Measurements from ENCODE around the gene MRPL55.
A peak's percentile ranks its signal among the peaks of the same experiment; 100 is the strongest.

MRPL55 gene

GRCh38 chr1:228106800-228107054 lies 2.4 kb downstream of the MRPL55 start:
- DNase-seq (ENCODE audit: low read depth), result no peak
- TF ChIP-seq CTCF (IDR thresholded peaks at IDR 0.05; ENCODE audit: insufficient read depth, low read depth, low read length, missing control alignments), result no peak
- H3K4me3 ChIP-seq (ENCODE audit: low read depth, low read length), result no peak overlapping the region

GRCh38 chr1:228105996-228106799 lies 2.9 kb downstream of the MRPL55 start:
- TF ChIP-seq CTCF (IDR thresholded peaks at IDR 0.05; ENCODE audit: insufficient read depth, low read depth, low read length, missing control alignments), result no peak
- H3K4me3 ChIP-seq (ENCODE audit: low read depth, low read length), result no peak overlapping the region
- DNase-seq (ENCODE audit: low read depth), result no peak

- TF ChIP-seq CTCF (IDR thresholded peaks at IDR 0.05; ENCODE audit: insufficient read depth, low read depth, low read length, missing control alignments), result no peak
- no peak for DNase-seq (ENCODE audit: low read depth)
These were observed 3.7 kb downstream of the MRPL55 start for GRCh38 chr1:228105270-228105995.

GRCh38 chr1:228104526-228105269 lies 4.4 kb downstream of the MRPL55 start:
- no peak overlapping the region; the same call in 1 of the 2 replicates for H3K4me3 ChIP-seq (ENCODE audit: low read depth, low read length)
- no peak for DNase-seq (ENCODE audit: low read depth)
- no peak for TF ChIP-seq CTCF (IDR thresholded peaks at IDR 0.05; ENCODE audit: insufficient read depth, low read depth, low read length, missing control alignments)

More at GRCh38 chr1:228105270-228105995, 3.7 kb downstream of the MRPL55 start:
- H3K4me3 ChIP-seq (ENCODE audit: low read depth, low read length), result no peak overlapping the region

- TF ChIP-seq CTCF (IDR thresholded peaks at IDR 0.05; ENCODE audit: insufficient read depth, low read depth, low read length, missing control alignments), result no peak
- peak; percentile 94 for DNase-seq (ENCODE audit: low read depth)
- peak within 1 kb of the TSS; percentile 84 for H3K4me3 ChIP-seq (ENCODE audit: low read depth, low read length)
These were observed 6.1 kb downstream of the MRPL55 start, which contains the start of gene C1orf35 for GRCh38 chr1:228102791-228103620. Gene C1orf35 (minus strand): TSS chr1:228103325. CDS start chr1:228103227, 98 bp downstream.

Measured in GM12865 (cell line).